PC-9 (cell line): ENCODE results near the gene NPBWR2. TPM values are rescaled to one million over a fixed set of nuclear protein-coding genes. Genes with fewer than 3 reads are reported as not detected.

Source experiments
- BruUV-seq: library from RNA; stranded (reverse); fragments of 400-500 nt; replicated peaks from 2 replicates; lab custom pipeline; 2021; lab: Mats Ljungman, UMichigan
- CTCF ChIA-PET: fragments of 300-600 bp; sonication (Branson Sonifier 250); formaldehyde crosslinking; loops from one replicate; lab custom pipeline; 2022; ENCODE audit warnings: antibody characterized with exemption; lab: Charles Lee
- POLR2A ChIA-PET: fragments of 300-600 bp; sonication (Branson Sonifier 250); formaldehyde crosslinking; loops from one replicate; lab custom pipeline; 2022; ENCODE audit warnings: antibody characterized with exemption; ENCODE audit not compliant: unreplicated experiment; lab: Charles Lee
- DNase-seq, 2 experiments: peaks; one replicate each; pipeline versions ENCODE4 v3.0.0 to v3.0.0-alpha.2; 2015 to 2022; ENCODE audit warnings: mixed read lengths in 1 of 2
- H2AFZ ChIP-seq: fragments of 200-600 bp; sonication (generic); 2 replicates; pipeline ENCODE4 v1.8.1; 2017; ENCODE audit warnings: antibody characterized with exemption
- H3F3A ChIP-seq: fragments of 200-600 bp; sonication (generic); 2 replicates; pipeline ENCODE4 v1.8.1; 2017; ENCODE audit warnings: antibody characterized with exemption, mild to moderate bottlenecking, low read depth; ENCODE audit not compliant: insufficient read depth
- H3K27ac ChIP-seq: fragments of 200-600 bp; sonication (generic); 2 replicates; pipeline ENCODE4 v1.6.1; 2016; ENCODE audit warnings: mixed run types
- H3K27me3 ChIP-seq: fragments of 200-600 bp; sonication (generic); 2 replicates; pipeline ENCODE4 v1.6.1; 2016; ENCODE audit warnings: low read depth, mixed run types; ENCODE audit not compliant: insufficient read depth
- H3K36me3 ChIP-seq: fragments of 200-600 bp; sonication (generic); 2 replicates; pipeline ENCODE4 v1.6.1; 2016; ENCODE audit warnings: low read depth, mixed run types
- H3K4me1 ChIP-seq: fragments of 200-600 bp; sonication (generic); replicated peaks from 2 replicates; pipeline ENCODE4 v1.6.1; 2016; ENCODE audit warnings: mixed run types; ENCODE audit not compliant: insufficient read depth
- H3K4me2 ChIP-seq: fragments of 200-600 bp; sonication (generic); 2 replicates; pipeline ENCODE4 v1.6.1; 2017; ENCODE audit warnings: mixed run types
- H3K4me3 ChIP-seq: fragments of 200-600 bp; sonication (generic); 2 replicates; pipeline ENCODE4 v1.6.1; 2016; ENCODE audit warnings: mixed run types
- H3K79me2 ChIP-seq: fragments of 200-600 bp; sonication (generic); 2 replicates; pipeline ENCODE4 v1.6.1; 2017; ENCODE audit warnings: low read depth, mixed run types
- H3K9me2 ChIP-seq: fragments of 200-600 bp; sonication (generic); 2 replicates; pipeline ENCODE4 v1.8.1; 2017; ENCODE audit warnings: mild to moderate bottlenecking; ENCODE audit not compliant: insufficient read depth
- H3K9me3 ChIP-seq: fragments of 200-600 bp; sonication (generic); 2 replicates; pipeline ENCODE4 v1.8.1; 2016; ENCODE audit warnings: low read depth; ENCODE audit not compliant: insufficient read depth
- H4K20me1 ChIP-seq: fragments of 200-600 bp; sonication (generic); 2 replicates; pipeline ENCODE4 v1.8.1; 2017; ENCODE audit not compliant: insufficient read depth
- EZH2 ChIP-seq: fragments of 200-600 bp; sonication (generic); IDR thresholded peaks from 2 replicates; pipeline ENCODE4 v1.8.0; 2017; ENCODE audit warnings: antibody characterized with exemption, low read depth
- intact Hi-C: fragments of 100-400 bp; cut with micrococcal nuclease; formaldehyde crosslinking; loops from one replicate; pipeline ENCODE4 v1.10.0; 2022; ENCODE audit not compliant: unreplicated experiment
- total RNA-seq: library from RNA; stranded (reverse); gene quantifications from 2 replicates; pipeline ENCODE4 v1.2.3, GENCODE V29; 2021
- TF ChIP-seq, protein P1 (sequence below): fragments of 200-600 bp; sonication (generic); conservative IDR thresholded peaks from 2 replicates; pipeline ENCODE4 v1.6.1; 2017; ENCODE audit warnings: mixed run types, antibody characterized with exemption, mild to moderate bottlenecking, moderate library complexity

NPBWR2 gene
- total RNA-seq, 1 experiment from 2014 or later, result not detected

DNA sequence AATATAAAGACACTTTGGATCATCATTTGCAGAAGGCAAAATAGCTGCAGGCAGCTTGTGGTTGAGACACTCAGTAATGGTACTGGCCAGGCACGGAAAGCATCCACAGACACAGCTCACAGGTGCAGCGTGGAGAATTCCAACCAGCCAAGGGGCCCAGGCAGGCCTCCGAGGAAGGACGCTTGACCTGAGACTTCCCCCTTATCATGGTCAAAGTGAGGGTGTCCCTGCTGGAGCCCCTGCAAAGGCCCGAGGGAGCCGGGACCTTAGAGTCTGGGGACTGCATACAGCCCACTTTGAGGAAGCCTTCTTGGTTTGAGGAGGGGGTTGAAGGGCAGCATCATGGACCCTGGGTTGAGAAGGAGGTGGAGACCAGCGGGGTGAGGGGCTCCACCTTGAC is 41.8 kb upstream of the NPBWR2 start:
- CTCF ChIA-PET, result no interaction called here
- TF ChIP-seq EZH2, result no peak
- TF ChIP-seq, protein P1, sequence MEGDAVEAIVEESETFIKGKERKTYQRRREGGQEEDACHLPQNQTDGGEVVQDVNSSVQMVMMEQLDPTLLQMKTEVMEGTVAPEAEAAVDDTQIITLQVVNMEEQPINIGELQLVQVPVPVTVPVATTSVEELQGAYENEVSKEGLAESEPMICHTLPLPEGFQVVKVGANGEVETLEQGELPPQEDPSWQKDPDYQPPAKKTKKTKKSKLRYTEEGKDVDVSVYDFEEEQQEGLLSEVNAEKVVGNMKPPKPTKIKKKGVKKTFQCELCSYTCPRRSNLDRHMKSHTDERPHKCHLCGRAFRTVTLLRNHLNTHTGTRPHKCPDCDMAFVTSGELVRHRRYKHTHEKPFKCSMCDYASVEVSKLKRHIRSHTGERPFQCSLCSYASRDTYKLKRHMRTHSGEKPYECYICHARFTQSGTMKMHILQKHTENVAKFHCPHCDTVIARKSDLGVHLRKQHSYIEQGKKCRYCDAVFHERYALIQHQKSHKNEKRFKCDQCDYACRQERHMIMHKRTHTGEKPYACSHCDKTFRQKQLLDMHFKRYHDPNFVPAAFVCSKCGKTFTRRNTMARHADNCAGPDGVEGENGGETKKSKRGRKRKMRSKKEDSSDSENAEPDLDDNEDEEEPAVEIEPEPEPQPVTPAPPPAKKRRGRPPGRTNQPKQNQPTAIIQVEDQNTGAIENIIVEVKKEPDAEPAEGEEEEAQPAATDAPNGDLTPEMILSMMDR, result no peak
- H4K20me1 ChIP-seq, result no peaks in the 10 kb centered on the region
- DNase-seq, result no peak
- H3K9me2 ChIP-seq, result no peaks in the 10 kb centered on the region
- no peak overlapping the region for H2AFZ ChIP-seq
- H3K4me3 ChIP-seq, result no peak overlapping the region
- POLR2A ChIA-PET, result no interaction called here
- H3K79me2 ChIP-seq, result no peaks in the 10 kb centered on the region
- no peak overlapping the region for H3K27ac ChIP-seq
- H3K36me3 ChIP-seq, result no peaks in the 10 kb centered on the region
- intact Hi-C loops, result no loop called here
- peaks cover 14% of the 10 kb centered on the region for H3K9me3 ChIP-seq
- H3K4me2 ChIP-seq, result no peak overlapping the region
- peaks cover 37% of the 10 kb centered on the region for H3K27me3 ChIP-seq
- peaks cover 14% of the 10 kb centered on the region; the same call in 1 of the 2 replicates for H3K4me1 ChIP-seq
- H3F3A ChIP-seq, result peaks cover 14% of the 10 kb centered on the region; the same call in 1 of the 2 replicates
- no TSS peak for BruUV-seq

DNA sequence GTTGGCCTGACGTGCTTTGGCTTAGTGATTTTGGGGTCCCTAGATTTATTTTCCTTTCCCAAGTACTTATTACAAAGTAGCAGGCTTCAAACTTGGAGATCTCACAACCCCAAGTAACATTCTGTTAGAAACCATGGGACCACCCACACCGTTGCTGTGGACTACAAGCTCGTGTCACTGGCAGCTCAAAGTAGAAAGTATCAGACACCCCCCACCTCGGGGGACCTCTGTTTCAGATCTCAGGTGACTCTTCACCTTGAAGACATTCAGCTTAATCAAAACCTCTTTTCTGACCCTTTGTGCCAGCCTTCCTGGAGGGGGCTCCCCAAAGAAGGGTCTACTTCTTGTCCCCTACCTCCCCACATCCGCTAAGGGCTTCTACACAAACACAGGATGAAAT is 41.2 kb upstream of the NPBWR2 start:
- DNase-seq, result no peak
- H3K4me2 ChIP-seq, result no peak overlapping the region
- CTCF ChIA-PET, result no interaction called here
- H3K9me2 ChIP-seq, result no peaks in the 10 kb centered on the region
- no peak overlapping the region for H3K4me3 ChIP-seq
- no peak overlapping the region for H3K27ac ChIP-seq
- no peak overlapping the region for H2AFZ ChIP-seq
- POLR2A ChIA-PET, result no interaction called here
- peaks cover 17% of the 10 kb centered on the region; the same call in 1 of the 2 replicates for H3F3A ChIP-seq
- TF ChIP-seq, protein P1, result no peak
- no peak for TF ChIP-seq EZH2
- H3K27me3 ChIP-seq, result peaks cover 37% of the 10 kb centered on the region
- intact Hi-C loops, result no loop called here
- H3K4me1 ChIP-seq, result peaks cover 14% of the 10 kb centered on the region; the same call in 1 of the 2 replicates
- no peaks in the 10 kb centered on the region for H3K79me2 ChIP-seq
- H4K20me1 ChIP-seq, result no peaks in the 10 kb centered on the region
- H3K36me3 ChIP-seq, result no peaks in the 10 kb centered on the region
- BruUV-seq, result no TSS peak
- peaks cover 20% of the 10 kb centered on the region for H3K9me3 ChIP-seq

DNA sequence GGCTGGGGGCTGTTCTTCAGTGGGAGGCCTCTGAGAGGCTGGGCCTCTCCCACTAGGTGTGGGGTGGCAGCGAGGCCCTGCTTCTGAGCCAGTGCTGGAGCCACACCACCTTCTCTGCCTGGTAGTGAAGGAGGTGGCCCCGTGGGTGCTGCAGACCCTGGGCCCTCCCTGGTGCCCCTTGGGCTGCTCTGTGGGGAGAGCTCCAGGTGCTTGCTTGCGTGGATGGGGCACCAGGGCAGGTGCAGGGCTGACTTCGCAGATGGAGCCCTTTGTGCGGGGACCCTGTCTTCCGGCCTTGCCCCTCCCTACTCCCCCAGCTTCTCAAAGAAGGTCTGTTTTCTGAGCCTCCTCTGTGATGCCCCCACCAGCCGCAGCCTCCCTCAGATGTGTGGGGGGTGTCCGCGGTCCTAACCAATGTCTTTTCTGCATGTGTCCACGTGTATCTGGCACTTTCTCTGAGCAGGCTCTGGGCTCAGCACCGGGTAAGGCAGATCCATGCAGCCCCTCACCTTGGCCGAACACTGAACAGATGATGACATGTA is 39.6 kb upstream of the NPBWR2 start:
- H4K20me1 ChIP-seq, result no peaks in the 10 kb centered on the region
- peaks cover 14% of the 10 kb centered on the region; the same call in 1 of the 2 replicates for H3F3A ChIP-seq
- no peak overlapping the region for H3K4me3 ChIP-seq
- peaks cover 22% of the 10 kb centered on the region for H3K9me3 ChIP-seq
- ChIA-PET CTCF (no interaction called here), POLR2A (no interaction called here)
- BruUV-seq, result no TSS peak
- intact Hi-C loops, result no loop called here
- no peaks in the 10 kb centered on the region for H3K36me3 ChIP-seq
- DNase-seq, result no peak
- no peak for TF ChIP-seq EZH2
- TF ChIP-seq, protein P1, result no peak
- H3K79me2 ChIP-seq, result no peaks in the 10 kb centered on the region
- H3K9me2 ChIP-seq, result no peaks in the 10 kb centered on the region
- no peak overlapping the region for H2AFZ ChIP-seq
- no peak overlapping the region for H3K27ac ChIP-seq
- H3K27me3 ChIP-seq, result peaks cover 49% of the 10 kb centered on the region
- peaks cover 5% of the 10 kb centered on the region; the same call in 1 of the 2 replicates for H3K4me1 ChIP-seq
- no peak overlapping the region for H3K4me2 ChIP-seq
